SK-N-SH (cell line): Measurements from ENCODE around the gene ERGIC1.

Source experiments
- FOXM1 ChIP-seq: IDR thresholded peaks from 2 replicates; pipeline ENCODE4 v1.4.0; 2012; ENCODE audit warnings: low read depth, mild to moderate bottlenecking
- POLR2AphosphoS5 ChIP-seq: IDR thresholded peaks from 2 replicates; pipeline ENCODE4 v1.6.1; 2012; ENCODE audit warnings: low read depth, low read length
- RXRA ChIP-seq: IDR thresholded peaks from 2 replicates; pipeline ENCODE4 v1.4.0; 2012; ENCODE audit warnings: low read depth, mild to moderate bottlenecking, borderline replicate concordance
- TF ChIP-seq, protein P1 (sequence below): fragments of 200-600 bp; sonication (generic); IDR thresholded peaks from 2 replicates; pipeline ENCODE4 v1.6.1; 2017; ENCODE audit warnings: antibody characterized with exemption, mild to moderate bottlenecking, moderate library complexity

DNA sequence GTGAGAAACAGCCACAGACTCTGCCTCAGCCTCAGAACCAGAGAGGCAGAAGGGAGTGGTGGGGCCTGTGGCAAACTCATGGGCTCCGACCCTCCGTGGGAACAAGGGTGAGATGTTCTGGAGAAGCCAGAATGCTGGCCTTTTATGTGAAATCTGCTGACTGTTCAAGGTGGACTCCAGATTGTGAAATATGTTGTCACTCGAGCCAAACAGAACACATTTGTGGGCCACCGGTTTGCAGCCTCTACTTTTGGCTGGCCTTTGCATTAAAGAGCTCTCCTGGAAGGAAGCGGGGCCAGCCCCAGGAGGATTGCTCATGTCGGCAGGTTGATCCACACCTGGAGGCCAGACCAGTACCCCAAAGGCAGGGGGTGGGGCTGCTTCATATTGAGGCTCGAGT lies 62.4 kb downstream of the ERGIC1 start:
- TF ChIP-seq FOXM1 (no peak), RXRA (no peak), POLR2AphosphoS5 (no peak)
- TF ChIP-seq, protein P1, sequence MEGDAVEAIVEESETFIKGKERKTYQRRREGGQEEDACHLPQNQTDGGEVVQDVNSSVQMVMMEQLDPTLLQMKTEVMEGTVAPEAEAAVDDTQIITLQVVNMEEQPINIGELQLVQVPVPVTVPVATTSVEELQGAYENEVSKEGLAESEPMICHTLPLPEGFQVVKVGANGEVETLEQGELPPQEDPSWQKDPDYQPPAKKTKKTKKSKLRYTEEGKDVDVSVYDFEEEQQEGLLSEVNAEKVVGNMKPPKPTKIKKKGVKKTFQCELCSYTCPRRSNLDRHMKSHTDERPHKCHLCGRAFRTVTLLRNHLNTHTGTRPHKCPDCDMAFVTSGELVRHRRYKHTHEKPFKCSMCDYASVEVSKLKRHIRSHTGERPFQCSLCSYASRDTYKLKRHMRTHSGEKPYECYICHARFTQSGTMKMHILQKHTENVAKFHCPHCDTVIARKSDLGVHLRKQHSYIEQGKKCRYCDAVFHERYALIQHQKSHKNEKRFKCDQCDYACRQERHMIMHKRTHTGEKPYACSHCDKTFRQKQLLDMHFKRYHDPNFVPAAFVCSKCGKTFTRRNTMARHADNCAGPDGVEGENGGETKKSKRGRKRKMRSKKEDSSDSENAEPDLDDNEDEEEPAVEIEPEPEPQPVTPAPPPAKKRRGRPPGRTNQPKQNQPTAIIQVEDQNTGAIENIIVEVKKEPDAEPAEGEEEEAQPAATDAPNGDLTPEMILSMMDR, result no peak
